H9 (cell line): ENCODE measurements around the gene ARFGAP2. TPM values are rescaled to one million over a fixed set of nuclear protein-coding genes. Genes with fewer than 3 reads are reported as not detected.

Experiments used
- DNase-seq: peaks from one replicate; pipeline ENCODE4 v3.0.0-alpha.2; 2017
- H2AFZ ChIP-seq: one replicate; pipeline ENCODE4 v1.6.1; 2013; ENCODE audit warnings: mild to moderate bottlenecking, low read length, control low read depth, moderate library complexity
- H2AK5ac ChIP-seq: 2 replicates; pipeline ENCODE4 v1.6.1; 2013; ENCODE audit warnings: low read length, control low read depth, mixed read lengths; ENCODE audit not compliant: insufficient read length
- H2BK120ac ChIP-seq: one replicate; pipeline ENCODE4 v1.6.1; 2013; ENCODE audit warnings: low read depth, mild to moderate bottlenecking, low read length, control low read depth, inconsistent platforms; ENCODE audit not compliant: poor library complexity, severe bottlenecking
- H2BK12ac ChIP-seq: 2 replicates; pipeline ENCODE4 v1.6.1; 2013; ENCODE audit warnings: low read length, control low read depth, mixed read lengths, low read depth; ENCODE audit not compliant: insufficient read length
- H2BK15ac ChIP-seq: 2 replicates; pipeline ENCODE4 v1.6.1; 2013; ENCODE audit warnings: low read depth, low read length, control low read depth
- H2BK20ac ChIP-seq: one replicate; pipeline ENCODE4 v1.6.1; 2013; ENCODE audit warnings: low read depth, mild to moderate bottlenecking, low read length, control low read depth, inconsistent platforms; ENCODE audit not compliant: poor library complexity, severe bottlenecking
- H2BK5ac ChIP-seq: 2 replicates; pipeline ENCODE4 v1.6.1; 2013; ENCODE audit warnings: low read length, control low read depth, mixed read lengths; ENCODE audit not compliant: insufficient read length
- H3K14ac ChIP-seq: 2 replicates; pipeline ENCODE4 v1.6.1; 2013; ENCODE audit warnings: low read length, control low read depth; ENCODE audit not compliant: insufficient read depth
- H3K18ac ChIP-seq: 2 replicates; pipeline ENCODE4 v1.6.1; 2013; ENCODE audit warnings: low read depth, mild to moderate bottlenecking, mixed read lengths, low read length, control low read depth; ENCODE audit not compliant: insufficient read length
- H3K23ac ChIP-seq: 2 replicates; pipeline ENCODE4 v1.6.1; 2013; ENCODE audit warnings: low read length, control low read depth, mixed read lengths, low read depth; ENCODE audit not compliant: insufficient read length
- H3K23me2 ChIP-seq: 2 replicates; pipeline ENCODE4 v1.6.1; 2013; ENCODE audit warnings: low read depth, mild to moderate bottlenecking, mixed read lengths, low read length, control low read depth; ENCODE audit not compliant: insufficient read length, poor library complexity, severe bottlenecking
- H3K27ac ChIP-seq: 2 replicates; pipeline ENCODE4 v1.5.1; 2013; ENCODE audit warnings: low read length, control low read depth, mixed read lengths, low read depth; ENCODE audit not compliant: insufficient read length
- H3K27me3 ChIP-seq: 2 replicates; pipeline ENCODE4 v1.6.1; 2013; ENCODE audit warnings: low read length, control low read depth, inconsistent platforms; ENCODE audit not compliant: insufficient read depth
- H3K4ac ChIP-seq: 2 replicates; pipeline ENCODE4 v1.6.1; 2013; ENCODE audit warnings: low read depth, mild to moderate bottlenecking, control low read depth, inconsistent platforms, low read length, moderate library complexity
- H3K4me1 ChIP-seq: 2 replicates; pipeline ENCODE4 v1.6.1; 2013; ENCODE audit warnings: low read length, control low read depth, inconsistent platforms; ENCODE audit not compliant: insufficient read depth
- H3K4me2 ChIP-seq: 2 replicates; pipeline ENCODE4 v1.6.1; 2013; ENCODE audit warnings: low read length, control low read depth, mixed read lengths; ENCODE audit not compliant: insufficient read length, insufficient read depth
- H3K56ac ChIP-seq: 2 replicates; pipeline ENCODE4 v1.6.1; 2013; ENCODE audit warnings: low read depth, mild to moderate bottlenecking, mixed read lengths, low read length, control low read depth; ENCODE audit not compliant: insufficient read length
- H3K79me1 ChIP-seq: 2 replicates; pipeline ENCODE4 v1.6.1; 2013; ENCODE audit warnings: low read depth, mild to moderate bottlenecking, moderate library complexity, low read length, control low read depth, inconsistent platforms; ENCODE audit not compliant: insufficient read depth, poor library complexity, severe bottlenecking
- H3K79me2 ChIP-seq: 2 replicates; pipeline ENCODE4 v1.6.1; 2013; ENCODE audit warnings: low read length, control low read depth, inconsistent platforms; ENCODE audit not compliant: insufficient read depth
- H3K9ac ChIP-seq: 2 replicates; pipeline ENCODE4 v1.6.1; 2013; ENCODE audit warnings: low read length, control low read depth, mixed read lengths; ENCODE audit not compliant: insufficient read length; ENCODE audit errors: extremely low read depth
- H3K9me3 ChIP-seq: one replicate; pipeline ENCODE4 v1.6.1; 2013; ENCODE audit warnings: low read depth, low read length, inconsistent platforms; ENCODE audit not compliant: control insufficient read depth
- H3T11ph ChIP-seq: one replicate; pipeline ENCODE4 v1.6.1; 2013; ENCODE audit warnings: mild to moderate bottlenecking, low read length, control low read depth, inconsistent platforms
- H4K20me1 ChIP-seq: one replicate; pipeline ENCODE4 v1.6.1; 2013; ENCODE audit not compliant: control insufficient read depth, insufficient read length, insufficient read depth
- H4K5ac ChIP-seq: 2 replicates; pipeline ENCODE4 v1.6.1; 2013; ENCODE audit warnings: low read depth, mild to moderate bottlenecking, mixed read lengths, low read length, control low read depth; ENCODE audit not compliant: insufficient read length
- H4K8ac ChIP-seq: replicated peaks from 2 replicates; pipeline ENCODE4 v1.6.1; 2013; ENCODE audit warnings: low read length, control low read depth, mixed read lengths, low read depth; ENCODE audit not compliant: insufficient read length
- H4K91ac ChIP-seq: 2 replicates; pipeline ENCODE4 v1.6.1; 2013; ENCODE audit warnings: low read depth, mild to moderate bottlenecking, moderate library complexity, mixed read lengths, low read length, control low read depth; ENCODE audit not compliant: insufficient read length
- H3K27ac Mint-ChIP-seq, 3 experiments: 2 replicates in 2 of 3; 3 replicates in 1 of 3; pipeline ENCODE4 v1.8.0; 2020 to 2021; ENCODE audit warnings: mixed read lengths in 3 of 3, mild to moderate bottlenecking in 1 of 3, moderate library complexity in 1 of 3
- H3K27me3 Mint-ChIP-seq: 2 replicates; pipeline ENCODE4 v1.8.0; 2021; ENCODE audit warnings: low read depth, mild to moderate bottlenecking, moderate library complexity, mixed read lengths
- H3K36me3 Mint-ChIP-seq, 3 experiments: 2 replicates in 2 of 3; 3 replicates in 1 of 3; pipeline ENCODE4 v1.8.0; 2020 to 2021; ENCODE audit warnings: low read depth in 3 of 3, mixed read lengths in 3 of 3; ENCODE audit not compliant: insufficient read depth in 1 of 3
- H3K4me1 Mint-ChIP-seq, 2 experiments: 2 replicates each; pipeline ENCODE4 v1.8.0; 2020; ENCODE audit warnings: mixed read lengths in 2 of 2
- H3K4me3 Mint-ChIP-seq, 2 experiments: 2 replicates in 1 of 2; 3 replicates in 1 of 2; pipeline ENCODE4 v1.8.0; 2020 to 2021; ENCODE audit warnings: mild to moderate bottlenecking in 2 of 2, mixed read lengths in 2 of 2, moderate library complexity in 1 of 2
- H3K9me3 Mint-ChIP-seq, 2 experiments: 2 replicates in 1 of 2; 3 replicates in 1 of 2; pipeline ENCODE4 v1.8.0; 2020; ENCODE audit warnings: mild to moderate bottlenecking in 2 of 2, mixed read lengths in 2 of 2, moderate library complexity in 1 of 2
- WGBS: extraction: QIAGEN DNeasy Blood & Tissue Kit; methylation state at CpG from one replicate; pipeline ENCODE4 v1.1.7; 2013; ENCODE audit warnings: missing lambda C conversion rate, low lambda C conversion rate, mixed read lengths; ENCODE audit not compliant: insufficient read length; ENCODE audit errors: extremely low coverage; 5-methylcytosine and 5-hydroxymethylcytosine counted together
- total RNA-seq: library from RNA; stranded (reverse); gene quantifications from 2 replicates; pipeline ENCODE4 v1.2.1, GENCODE V29; 2021
- TF ChIP-seq, protein P1 (sequence below): fragments of 200-600 bp; sonication (generic); conservative IDR thresholded peaks from 3 replicates; pipeline ENCODE4 v1.8.0; 2021; ENCODE audit warnings: antibody characterized with exemption, mild to moderate bottlenecking

The ARFGAP2 gene
- total RNA-seq, 1 experiment from 2014 or later = 72.3 TPM

- Histone ChIP-seq H2BK15ac (no peak overlapping the region), H3T11ph (no peak overlapping the region), H2BK20ac (no peak overlapping the region), H4K8ac (no peak overlapping the region), H3K9ac (no peak overlapping the region), H4K20me1 (no peaks in the 10 kb centered on the region), H3K27me3 (no peaks in the 10 kb centered on the region), H4K5ac (no peak overlapping the region), H3K27ac (no peak overlapping the region), H3K14ac (no peak overlapping the region), H2BK120ac (no peak overlapping the region), H3K23ac (no peak overlapping the region), H2AFZ (no peak overlapping the region), H3K9me3 (no peaks in the 10 kb centered on the region), H3K79me2 (no peaks in the 10 kb centered on the region), H2BK5ac (no peak overlapping the region), H3K4me1 (no peaks in the 10 kb centered on the region), H3K79me1 (no peaks in the 10 kb centered on the region), H2BK12ac (no peak overlapping the region), H3K56ac (no peak overlapping the region), H2AK5ac (no peak overlapping the region), H3K4me2 (no peak overlapping the region), H3K18ac (no peak overlapping the region), H3K4ac (no peak overlapping the region), H3K23me2 (no peaks in the 10 kb centered on the region), H4K91ac (no peak overlapping the region)
- no peak overlapping the region for H3K4me3 Mint-ChIP-seq
- no peaks in the 10 kb centered on the region for H3K27me3 Mint-ChIP-seq
- H3K9me3 Mint-ChIP-seq = no peaks in the 10 kb centered on the region
- DNase-seq = no peak
- H3K27ac Mint-ChIP-seq = no peak overlapping the region; a peak in 1 of 7 replicates
- WGBS = no CpG with 5 or more reads among the region's 7 CpGs
- H3K36me3 Mint-ChIP-seq = peaks cover 2 to 69% (median 68%) of the 10 kb centered on the region in 3 experiments; a peak in 4 of 7 replicates
- TF ChIP-seq, protein P1, sequence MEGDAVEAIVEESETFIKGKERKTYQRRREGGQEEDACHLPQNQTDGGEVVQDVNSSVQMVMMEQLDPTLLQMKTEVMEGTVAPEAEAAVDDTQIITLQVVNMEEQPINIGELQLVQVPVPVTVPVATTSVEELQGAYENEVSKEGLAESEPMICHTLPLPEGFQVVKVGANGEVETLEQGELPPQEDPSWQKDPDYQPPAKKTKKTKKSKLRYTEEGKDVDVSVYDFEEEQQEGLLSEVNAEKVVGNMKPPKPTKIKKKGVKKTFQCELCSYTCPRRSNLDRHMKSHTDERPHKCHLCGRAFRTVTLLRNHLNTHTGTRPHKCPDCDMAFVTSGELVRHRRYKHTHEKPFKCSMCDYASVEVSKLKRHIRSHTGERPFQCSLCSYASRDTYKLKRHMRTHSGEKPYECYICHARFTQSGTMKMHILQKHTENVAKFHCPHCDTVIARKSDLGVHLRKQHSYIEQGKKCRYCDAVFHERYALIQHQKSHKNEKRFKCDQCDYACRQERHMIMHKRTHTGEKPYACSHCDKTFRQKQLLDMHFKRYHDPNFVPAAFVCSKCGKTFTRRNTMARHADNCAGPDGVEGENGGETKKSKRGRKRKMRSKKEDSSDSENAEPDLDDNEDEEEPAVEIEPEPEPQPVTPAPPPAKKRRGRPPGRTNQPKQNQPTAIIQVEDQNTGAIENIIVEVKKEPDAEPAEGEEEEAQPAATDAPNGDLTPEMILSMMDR = no peak
- H3K4me1 Mint-ChIP-seq = no peaks in the 10 kb centered on the region
Measured at GRCh38 chr11:47225552-47226400, 49.1 kb upstream of the ARFGAP2 start.
